Mucosa of rectum (tissue), 2 donors: ENCODE results near the gene NNAT.

Experiments
- H3K27ac ChIP-seq, 2 donors: one replicate each; pipeline ENCODE4 v1.7.0; 2013; ENCODE audit warnings: inconsistent platforms in 2 of 2, low read depth in 2 of 2, low read length in 2 of 2
- H3K27me3 ChIP-seq, 2 donors: one replicate each; pipeline ENCODE4 v1.7.0; 2013; ENCODE audit warnings: low read length in 2 of 2; ENCODE audit not compliant: control insufficient read depth in 2 of 2, insufficient read depth in 2 of 2
- H3K36me3 ChIP-seq, 2 donors: one replicate each; pipeline ENCODE4 v1.7.0; 2013; ENCODE audit warnings: low read length in 2 of 2; ENCODE audit not compliant: control insufficient read depth in 2 of 2, insufficient read depth in 2 of 2
- H3K4me1 ChIP-seq, 2 donors: one replicate each; pipeline ENCODE4 v1.7.0; 2013; ENCODE audit warnings: low read length in 2 of 2, mild to moderate bottlenecking in 1 of 2; ENCODE audit not compliant: control insufficient read depth in 2 of 2, insufficient read depth in 2 of 2
- H3K4me3 ChIP-seq, 2 donors: one replicate each; pipeline ENCODE4 v1.7.0; 2013; ENCODE audit warnings: low read length in 2 of 2
- H3K9ac ChIP-seq, 2 donors: one replicate each; pipeline ENCODE4 v1.7.0; 2013; ENCODE audit warnings: low read length in 2 of 2, low read depth in 1 of 2, mild to moderate bottlenecking in 1 of 2
- H3K9me3 ChIP-seq, 2 donors: one replicate each; pipeline ENCODE4 v1.7.0; 2013; ENCODE audit warnings: low read length in 2 of 2; ENCODE audit not compliant: control insufficient read depth in 2 of 2
- donor health status: healthy.
- donor health status: Normal muscosa, but diverticular disease.

Gene NNAT

DNA sequence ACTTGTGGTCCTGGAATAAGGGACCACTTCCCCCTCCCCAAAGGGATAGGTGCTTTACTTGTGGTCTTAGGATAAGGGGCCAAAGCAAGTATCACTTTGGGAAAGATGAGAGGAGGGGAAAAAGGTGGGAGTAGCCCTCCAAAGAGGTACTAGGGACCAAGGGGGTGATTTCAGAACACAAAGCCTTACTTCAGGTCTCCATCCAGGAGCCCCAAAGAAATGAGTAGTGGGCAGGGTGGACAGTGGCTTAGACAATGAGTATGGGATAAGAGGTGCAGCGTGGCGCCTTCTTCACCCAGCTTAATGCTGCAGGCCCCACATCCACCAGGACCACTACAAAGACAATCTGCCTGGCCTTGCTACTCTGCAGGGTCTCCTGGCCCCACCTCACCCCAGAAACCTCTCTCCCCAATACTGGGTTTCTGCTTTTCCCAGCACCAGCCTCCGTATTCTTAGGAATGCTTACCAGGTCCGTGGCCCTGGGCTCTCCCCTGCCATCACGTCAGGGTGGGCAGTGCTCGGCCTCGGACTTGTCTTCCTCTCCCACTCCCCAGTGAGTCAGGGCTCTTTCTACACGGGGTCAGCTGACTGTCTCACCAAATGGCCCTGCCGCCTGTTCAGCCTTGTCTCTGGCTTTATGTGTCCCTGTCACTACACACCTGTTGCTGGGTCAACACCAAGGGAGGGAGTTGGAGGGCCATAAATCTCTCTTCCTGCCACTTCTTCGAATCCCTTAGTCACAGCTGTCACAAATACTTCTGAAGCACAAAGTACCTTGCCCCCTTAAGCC, 3.1 kb downstream of the NNAT start:
- Histone ChIP-seq H3K27ac (peak overlapping the region; percentile 74 to 78), H3K9me3 (no peaks in the 10 kb centered on the region), H3K4me3 (peak overlapping the region in 1 of 2 donors; percentile 59), H3K27me3 (no peaks in the 10 kb centered on the region), H3K4me1 (peaks cover 40 to 50% of the 10 kb centered on the region in 2 donors), H3K36me3 (no peaks in the 10 kb centered on the region), H3K9ac (peak overlapping the region; percentile 14 to 26)

GRCh38 chr20:37524859-37525708, 4.0 kb downstream of the NNAT start:
- H3K4me3 ChIP-seq = peak overlapping the region in 1 of 2 donors; percentile 59
- no peaks in the 10 kb centered on the region for H3K9me3 ChIP-seq
- no peaks in the 10 kb centered on the region for H3K36me3 ChIP-seq
- no peak overlapping the region for H3K9ac ChIP-seq
- H3K27ac ChIP-seq = peak overlapping the region; percentile 74 to 78
- H3K27me3 ChIP-seq = no peaks in the 10 kb centered on the region
- peaks cover 34 to 50% of the 10 kb centered on the region in 2 donors for H3K4me1 ChIP-seq

- Histone ChIP-seq H3K4me3 (peak overlapping the region; percentile 11 to 17), H3K9ac (no peak overlapping the region), H3K4me1 (peaks cover 33 to 50% of the 10 kb centered on the region in 2 donors), H3K27me3 (no peaks in the 10 kb centered on the region), H3K9me3 (no peaks in the 10 kb centered on the region), H3K27ac (peak overlapping the region; percentile 4 to 94), H3K36me3 (no peaks in the 10 kb centered on the region)
These were observed 4.8 kb downstream of the NNAT start for GRCh38 chr20:37525810-37526209.

DNA sequence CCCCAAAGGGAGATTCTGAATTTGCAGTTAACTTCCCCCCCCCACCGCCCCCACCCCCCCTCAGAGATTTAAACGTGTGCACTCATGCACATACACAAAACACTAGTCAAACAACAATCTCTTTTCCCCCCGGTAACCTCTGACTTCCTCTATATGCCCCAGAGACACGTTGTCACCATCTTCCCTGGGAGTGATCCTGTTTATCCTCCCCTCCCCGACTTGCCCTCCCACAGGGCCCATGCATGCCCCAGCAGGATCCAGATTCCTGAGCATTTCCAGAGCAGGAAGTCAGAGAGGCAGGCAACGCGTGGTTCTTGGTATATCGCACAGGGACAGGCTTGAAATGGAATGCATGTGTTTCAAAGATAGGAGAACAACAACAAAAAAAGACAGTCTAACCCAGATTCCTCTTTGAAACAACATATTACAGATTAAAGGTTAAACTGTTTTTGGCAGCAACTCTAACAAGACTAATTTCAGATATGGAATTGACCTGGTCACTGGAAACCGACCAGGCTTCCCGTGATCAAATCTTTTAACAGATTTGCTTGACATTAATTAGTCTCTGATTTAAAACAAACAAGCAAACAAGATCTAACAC, 5.3 kb downstream of the NNAT start:
- no peaks in the 10 kb centered on the region for H3K27me3 ChIP-seq
- peak overlapping the region; percentile 93 to 94 for H3K27ac ChIP-seq
- H3K36me3 ChIP-seq = no peaks in the 10 kb centered on the region
- peak overlapping the region; percentile 86 to 93 for H3K4me3 ChIP-seq
- peaks cover 33 to 50% of the 10 kb centered on the region in 2 donors for H3K4me1 ChIP-seq
- H3K9ac ChIP-seq = peak overlapping the region; percentile 97
- no peaks in the 10 kb centered on the region for H3K9me3 ChIP-seq

- peak overlapping the region; percentile 93 to 94 for H3K27ac ChIP-seq
- no peaks in the 10 kb centered on the region for H3K36me3 ChIP-seq
- peak overlapping the region; percentile 97 for H3K9ac ChIP-seq
- H3K4me1 ChIP-seq = peaks cover 33 to 50% of the 10 kb centered on the region in 2 donors
- no peaks in the 10 kb centered on the region for H3K9me3 ChIP-seq
- no peaks in the 10 kb centered on the region for H3K27me3 ChIP-seq
- H3K4me3 ChIP-seq = peak overlapping the region; percentile 86 to 93
These were observed 6.0 kb downstream of the NNAT start for GRCh38 chr20:37526839-37527637.

GRCh38 chr20:37527638-37528445, 6.8 kb downstream of the NNAT start, which contains the start of gene BLCAP:
Gene BLCAP, minus strand, starts transcription at chr20:37527876. Its CDS starts 8,702 bp downstream, at chr20:37519174.
- H3K4me1 ChIP-seq = peaks cover 33 to 44% of the 10 kb centered on the region in 2 donors
- H3K27me3 ChIP-seq = no peaks in the 10 kb centered on the region

DNA sequence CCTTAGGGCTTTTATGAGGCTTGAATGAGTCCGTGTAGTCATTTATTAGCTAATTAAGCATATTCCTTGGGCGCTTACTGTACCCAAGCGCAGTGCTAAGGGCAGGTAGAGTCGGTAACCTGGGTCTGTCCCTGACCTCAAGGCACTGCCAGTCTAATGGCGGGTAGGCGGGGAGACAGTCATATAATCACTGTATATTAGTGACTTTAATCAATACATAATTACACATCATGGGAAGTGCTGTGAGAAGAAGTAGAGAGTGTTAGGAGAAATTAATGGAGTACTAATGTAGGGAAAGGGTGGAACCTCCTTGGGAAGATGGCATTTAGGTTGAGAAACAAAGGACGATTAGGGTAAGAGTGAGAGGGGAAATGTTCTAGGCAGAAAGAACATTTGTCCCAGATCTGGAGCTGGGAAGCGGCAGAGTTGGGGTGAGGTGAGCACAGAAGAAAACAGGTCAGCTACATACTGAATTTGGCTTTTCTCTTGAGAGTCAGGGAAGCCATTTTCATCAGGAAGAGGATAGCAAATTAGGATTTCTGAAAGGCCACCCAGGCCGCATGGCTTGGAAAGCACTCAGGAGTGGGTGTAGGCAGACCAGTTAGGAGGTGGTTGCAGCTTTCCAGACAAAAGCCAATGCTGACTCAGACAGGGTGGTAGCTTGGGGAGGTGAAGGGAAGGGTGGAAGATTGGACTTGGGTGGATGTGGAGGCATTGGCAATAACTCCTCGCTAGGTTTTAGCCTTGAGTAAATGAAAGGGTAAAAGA, 7.6 kb downstream of the NNAT start:
- Histone ChIP-seq H3K27me3 (no peaks in the 10 kb centered on the region), H3K4me1 (peaks cover 31 to 39% of the 10 kb centered on the region in 2 donors), H3K4me3 (peak overlapping the region; percentile 86 to 93), H3K27ac (peak overlapping the region; percentile 93 to 94), H3K9ac (peak overlapping the region; percentile 97), H3K9me3 (no peaks in the 10 kb centered on the region), H3K36me3 (no peaks in the 10 kb centered on the region)

More at GRCh38 chr20:37527638-37528445, 6.8 kb downstream of the NNAT start, which contains the start of gene BLCAP:
- no peaks in the 10 kb centered on the region for H3K9me3 ChIP-seq
- H3K4me3 ChIP-seq = peak within 1 kb of the TSS; percentile 86 to 93
- peak within 1 kb of the TSS; percentile 97 for H3K9ac ChIP-seq
- H3K27ac ChIP-seq = peak within 1 kb of the TSS; percentile 93 to 94
- no peaks in the 10 kb centered on the region for H3K36me3 ChIP-seq

GRCh38 chr20:37529214-37529967, 8.3 kb downstream of the NNAT start:
- H3K36me3 ChIP-seq = no peaks in the 10 kb centered on the region
- no peak overlapping the region for H3K27ac ChIP-seq
- H3K4me1 ChIP-seq = peaks cover 24 to 32% of the 10 kb centered on the region in 2 donors
- peak overlapping the region in 1 of 2 donors; percentile 86 for H3K4me3 ChIP-seq
- no peaks in the 10 kb centered on the region for H3K9me3 ChIP-seq
- no peaks in the 10 kb centered on the region for H3K27me3 ChIP-seq
- no peak overlapping the region for H3K9ac ChIP-seq
